LNCaP clone FGC (cell line): ENCODE results near the gene REXO1.

ENCODE experiments used
- DNase-seq: peaks from one replicate; pipeline ENCODE4 v3.0.0-alpha.2; 2011; ENCODE audit warnings: low read depth
- H3K4me3 ChIP-seq: 2 replicates; pipeline ENCODE4 v1.5.1; 2011; ENCODE audit warnings: mild to moderate bottlenecking, low read depth, low read length, control low read depth
- TF ChIP-seq, protein P1 (sequence below): IDR thresholded peaks from 2 replicates; pipeline ENCODE4 v1.5.1; 2012; ENCODE audit warnings: mild to moderate bottlenecking; ENCODE audit not compliant: control insufficient read depth, insufficient read depth; ENCODE audit errors: extremely low read depth

The REXO1 gene

DNA sequence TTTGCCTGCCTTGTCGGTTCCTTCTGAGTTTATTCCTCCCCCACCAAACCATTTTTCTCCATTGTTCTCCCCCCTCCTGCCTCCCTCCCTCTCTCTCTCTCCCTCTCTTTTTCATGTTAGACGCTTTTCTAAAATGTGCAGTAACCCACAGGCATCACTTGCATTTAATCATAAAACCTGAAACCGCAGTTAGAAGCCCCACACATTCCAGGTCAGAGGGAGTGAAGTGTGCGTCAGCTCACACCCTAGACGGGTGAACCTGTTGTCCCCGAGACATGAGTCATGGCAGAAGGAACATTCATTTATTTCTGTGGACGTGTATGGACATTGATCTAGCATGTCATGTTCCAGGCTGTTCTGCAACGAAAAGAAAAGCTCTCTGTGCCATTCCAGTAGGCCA is 75.1 kb downstream of the REXO1 start:
- no peak overlapping the region for H3K4me3 ChIP-seq
- no peak for DNase-seq
- TF ChIP-seq, protein P1, sequence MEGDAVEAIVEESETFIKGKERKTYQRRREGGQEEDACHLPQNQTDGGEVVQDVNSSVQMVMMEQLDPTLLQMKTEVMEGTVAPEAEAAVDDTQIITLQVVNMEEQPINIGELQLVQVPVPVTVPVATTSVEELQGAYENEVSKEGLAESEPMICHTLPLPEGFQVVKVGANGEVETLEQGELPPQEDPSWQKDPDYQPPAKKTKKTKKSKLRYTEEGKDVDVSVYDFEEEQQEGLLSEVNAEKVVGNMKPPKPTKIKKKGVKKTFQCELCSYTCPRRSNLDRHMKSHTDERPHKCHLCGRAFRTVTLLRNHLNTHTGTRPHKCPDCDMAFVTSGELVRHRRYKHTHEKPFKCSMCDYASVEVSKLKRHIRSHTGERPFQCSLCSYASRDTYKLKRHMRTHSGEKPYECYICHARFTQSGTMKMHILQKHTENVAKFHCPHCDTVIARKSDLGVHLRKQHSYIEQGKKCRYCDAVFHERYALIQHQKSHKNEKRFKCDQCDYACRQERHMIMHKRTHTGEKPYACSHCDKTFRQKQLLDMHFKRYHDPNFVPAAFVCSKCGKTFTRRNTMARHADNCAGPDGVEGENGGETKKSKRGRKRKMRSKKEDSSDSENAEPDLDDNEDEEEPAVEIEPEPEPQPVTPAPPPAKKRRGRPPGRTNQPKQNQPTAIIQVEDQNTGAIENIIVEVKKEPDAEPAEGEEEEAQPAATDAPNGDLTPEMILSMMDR, result no peak

DNA sequence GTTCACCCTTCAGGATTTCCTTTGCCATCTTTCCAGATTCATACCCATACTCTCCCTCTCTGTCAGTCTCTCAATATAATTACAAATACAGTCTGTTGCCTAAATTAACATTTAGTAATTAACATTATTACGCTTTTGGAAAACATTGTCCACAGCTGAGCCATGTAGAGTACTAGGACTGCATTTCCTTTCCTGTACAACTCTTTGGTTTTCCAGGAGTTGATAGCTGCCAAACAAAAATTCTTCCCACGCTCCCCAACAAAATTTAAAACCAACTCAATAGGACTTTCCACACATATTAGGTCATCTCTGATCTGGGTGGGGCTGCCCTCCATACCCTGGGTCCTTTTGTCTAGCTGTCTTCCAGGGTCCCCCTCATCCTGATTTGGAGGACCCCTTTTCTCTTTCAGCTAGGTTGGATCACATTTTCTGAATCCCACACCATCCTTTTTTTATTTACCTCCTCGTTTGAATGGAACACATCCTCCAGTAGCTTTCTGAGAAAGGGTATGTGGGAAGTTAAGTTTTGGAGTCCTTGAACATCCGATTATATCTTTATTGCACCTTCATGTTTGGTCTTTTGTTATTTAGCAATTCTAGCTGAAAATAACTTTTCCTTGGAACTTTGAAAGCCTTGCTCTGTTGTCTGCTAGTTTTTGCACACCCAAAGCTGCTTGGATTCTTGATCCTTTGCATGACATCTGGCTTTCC is 77.3 kb downstream of the REXO1 start:
- H3K4me3 ChIP-seq, result no peak overlapping the region
- DNase-seq, result no peak
- TF ChIP-seq, protein P1, result no peak

DNA sequence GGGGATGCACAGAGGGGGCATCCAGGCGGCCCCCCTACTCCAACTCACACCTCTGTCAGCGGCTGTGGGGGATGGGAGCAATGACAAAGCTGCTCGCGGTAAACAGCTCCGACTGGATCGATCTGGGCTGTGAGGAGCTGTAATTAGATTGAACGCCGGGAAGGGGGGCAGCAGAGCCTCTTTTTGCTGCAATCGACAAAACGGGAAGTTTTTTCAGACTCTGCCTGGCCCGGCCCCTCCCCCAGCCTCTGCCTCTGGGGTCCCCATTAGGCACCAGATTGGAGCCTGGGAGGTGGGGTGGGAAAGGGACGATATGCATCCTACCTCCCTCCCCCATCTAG is 78.7 kb downstream of the REXO1 start:
- no peak overlapping the region for H3K4me3 ChIP-seq
- no peak for DNase-seq
- TF ChIP-seq, protein P1, result no peak

DNA sequence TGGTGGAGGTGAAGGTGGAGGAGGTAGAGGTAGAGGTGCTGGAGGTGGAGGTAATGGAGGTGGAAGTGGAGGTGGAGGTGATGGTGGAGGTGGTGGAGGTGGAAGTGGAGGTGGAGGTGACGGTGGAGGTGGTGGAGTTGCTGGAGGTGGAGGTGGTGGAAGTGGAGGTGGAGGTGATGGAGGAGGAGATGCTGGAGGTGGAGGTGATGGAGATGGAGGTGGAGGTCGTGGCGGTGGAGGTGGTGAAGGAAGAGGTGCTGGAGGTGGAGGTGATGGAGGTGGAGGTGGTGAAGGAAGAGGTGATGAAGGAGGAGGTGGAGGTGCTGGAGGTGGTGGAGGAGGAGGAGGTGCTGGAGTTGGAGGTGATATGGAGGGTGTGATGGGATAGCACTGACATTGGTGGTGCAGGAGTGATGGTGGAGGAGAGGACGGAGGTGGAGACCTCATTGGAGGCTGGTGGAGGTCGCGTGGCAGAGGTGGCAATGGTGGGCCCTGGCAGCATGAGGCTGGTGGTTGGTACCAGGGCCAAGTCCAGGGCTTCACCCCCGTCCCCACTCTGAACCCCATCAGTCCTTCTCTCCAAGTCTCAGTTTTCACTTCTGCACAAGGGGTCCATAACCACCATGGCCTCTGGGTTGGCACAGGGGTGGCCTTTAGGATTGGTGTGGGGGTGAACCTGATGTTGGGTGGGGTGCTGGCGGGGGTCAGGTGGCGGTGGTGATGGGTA is 79.2 kb downstream of the REXO1 start:
- TF ChIP-seq, protein P1, result no peak
- no peak for DNase-seq
- H3K4me3 ChIP-seq, result no peak overlapping the region

DNA sequence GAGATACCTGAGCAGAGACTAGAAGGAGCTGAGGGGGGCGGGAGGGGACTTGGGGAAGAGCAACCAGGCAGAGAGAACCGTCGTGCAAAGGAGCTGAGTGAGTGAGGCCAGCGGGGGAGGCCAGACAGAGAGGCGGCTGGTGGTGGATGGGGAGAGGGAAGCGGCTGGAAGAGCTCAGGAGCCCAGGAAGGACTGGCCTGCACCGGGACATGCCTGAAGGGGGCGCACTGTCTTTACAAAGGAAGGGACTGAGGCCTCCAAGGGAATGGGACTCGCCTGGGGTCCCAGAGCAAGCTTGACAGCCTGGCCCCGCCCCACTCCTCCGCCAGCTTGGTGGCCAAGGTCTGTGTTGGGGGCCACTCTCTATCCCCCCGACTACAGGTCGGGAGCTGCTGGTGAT is 80.0 kb downstream of the REXO1 start:
- no peak overlapping the region for H3K4me3 ChIP-seq
- TF ChIP-seq, protein P1, result no peak
- no peak for DNase-seq

DNA sequence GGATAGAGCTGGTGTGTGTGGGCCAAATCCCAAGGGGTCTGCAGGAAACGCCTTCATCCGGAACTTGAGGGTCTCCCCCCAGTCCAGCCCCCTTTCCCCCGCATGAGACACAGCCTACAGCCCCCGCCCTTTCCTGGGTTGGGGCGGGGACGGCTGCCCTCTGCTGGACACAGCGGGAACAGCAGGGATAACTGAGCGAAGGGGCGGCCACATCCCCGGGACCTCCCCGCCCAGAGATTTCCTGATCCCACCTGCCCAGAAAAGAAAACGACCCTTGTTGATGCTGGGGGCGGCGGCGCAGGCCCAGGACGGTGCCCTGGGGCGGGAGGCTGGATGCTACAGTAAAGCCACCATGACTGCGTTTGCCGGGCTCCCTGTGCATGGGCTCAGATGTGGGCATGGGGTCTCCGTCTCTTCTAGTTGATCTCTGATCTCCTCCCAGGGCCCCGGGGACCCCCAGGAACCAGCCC is 80.8 kb downstream of the REXO1 start:
- no peak for DNase-seq

More for the DNA sequence above, 80.8 kb downstream of the REXO1 start:
- TF ChIP-seq, protein P1, result peak; percentile 95
- no peak overlapping the region for H3K4me3 ChIP-seq
